Measurements from ENCODE around the gene OR5H2. TPM values are rescaled to one million over a fixed set of nuclear protein-coding genes. Genes with fewer than 3 reads are reported as not detected.

The OR5H2 gene
- total and polyA plus RNA-seq, 2 donors (not counting 1 experiment from before 2014, with no cell fraction given): not detected

DNA sequence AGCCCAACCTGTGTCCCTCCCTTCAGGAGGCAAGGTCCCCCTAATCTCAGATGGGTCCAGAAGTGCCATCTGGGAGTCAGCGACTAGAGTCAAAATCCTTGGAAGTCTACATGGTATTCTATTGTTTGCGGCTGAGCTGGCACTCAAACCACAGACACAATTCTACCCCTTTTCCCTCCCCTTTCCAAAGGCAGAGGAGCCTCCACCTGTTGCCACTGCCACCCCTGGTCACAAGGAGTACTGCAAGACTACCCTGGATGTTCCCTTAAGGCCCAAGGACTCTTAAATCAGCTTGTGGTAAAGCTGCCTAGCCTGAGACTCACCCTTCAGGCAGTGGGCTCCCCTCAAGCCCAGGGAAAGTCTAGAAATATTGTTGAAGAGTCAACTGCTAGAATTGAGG is 22.6 kb upstream of the OR5H2 start:
- peaks cover 0 to 6% (median 0%) of the 10 kb centered on the region in 3 donors for H3K9me3 ChIP-seq (ENCODE audit: control extremely low read depth in 1 of 3, control insufficient read depth in 2 of 3, insufficient read depth in 1 of 3, low read length in 2 of 3)
- intact Hi-C loops (cut with micrococcal nuclease): no loop called here

GRCh38 chr3:98262046-98262445 is 20.3 kb upstream of the OR5H2 start:
- Histone ChIP-seq H3K36me3 (replicated peaks in 1 of 2; ENCODE audit: control extremely low read depth in 1 of 2, control insufficient read depth in 1 of 2, extremely low read depth in 1 of 2, insufficient read depth in 2 of 2, low read length in 1 of 2) (no peaks in the 10 kb centered on the region), H3K4me2 (replicated peaks; ENCODE audit: low read depth, low read length, poor library complexity, severe bottlenecking) (no peak overlapping the region), H2AFZ (ENCODE audit: insufficient read depth, low read depth, low read length, poor library complexity, severe bottlenecking) (no peak overlapping the region), H3K4me1 (ENCODE audit: control insufficient read depth in 2 of 2, insufficient read depth in 2 of 2, low read length in 2 of 2) (no peaks in the 10 kb centered on the region), H3K27me3 (replicated peaks in 1 of 4; ENCODE audit: control extremely low read depth in 1 of 4, control insufficient read depth in 3 of 4, insufficient read depth in 4 of 4, low read length in 3 of 4) (no peaks in the 10 kb centered on the region), H3K4me3 (ENCODE audit: control extremely low read depth in 1 of 5, extremely low read depth in 1 of 5, insufficient read depth in 1 of 5, low read depth in 2 of 5, low read length in 4 of 5) (no peak overlapping the region), H3K9ac (ENCODE audit: low read length) (no peak overlapping the region), H3K79me2 (ENCODE audit: control insufficient read depth, insufficient read depth, low read length) (no peaks in the 10 kb centered on the region), H3K27ac (ENCODE audit: low read length in 2 of 2) (no peak overlapping the region), H4K20me1 (ENCODE audit: control insufficient read depth, insufficient read depth, low read length, poor library complexity, severe bottlenecking) (no peaks in the 10 kb centered on the region), H3K9me3 (ENCODE audit: control extremely low read depth in 1 of 3, control insufficient read depth in 2 of 3, insufficient read depth in 1 of 3, low read length in 2 of 3) (peaks cover 0 to 6% (median 0%) of the 10 kb centered on the region in 3 donors)
- CTCF ChIA-PET: no interaction called here
- DNase-seq (no peak), ATAC-seq (ENCODE audit: low read depth) (no peak)
- intact Hi-C loops (cut with micrococcal nuclease): no loop called here
- Mint-ChIP-seq H3K4me3 (no peak overlapping the region), H3K27ac (no peak overlapping the region), H3K4me1 (no peaks in the 10 kb centered on the region), H3K9me3 (ENCODE audit: insufficient read depth) (no peaks in the 10 kb centered on the region), H3K27me3 (no peaks in the 10 kb centered on the region)
- POLR2A ChIA-PET: no interaction called here
- WGBS (ENCODE audit: insufficient coverage): 86% methylated on average over 1 of the region's 2 CpGs
- TF ChIP-seq EZH2 (IDR thresholded peaks at IDR 0.05; ENCODE audit: borderline replicate concordance, insufficient read depth, low read depth, low read length, poor library complexity, severe bottlenecking) (no peak), CTCF (IDR thresholded peaks at IDR 0.05) (no peak)

More for the DNA sequence above, 22.6 kb upstream of the OR5H2 start:
- H3K27ac Mint-ChIP-seq: no peak overlapping the region
- ATAC-seq (ENCODE audit: low read depth) (no peak), DNase-seq (no peak)
- POLR2A ChIA-PET: no interaction called here
- no peak overlapping the region for H3K4me3 Mint-ChIP-seq
- Histone ChIP-seq H4K20me1 (ENCODE audit: control insufficient read depth, insufficient read depth, low read length, poor library complexity, severe bottlenecking) (no peaks in the 10 kb centered on the region), H3K4me1 (ENCODE audit: control insufficient read depth in 2 of 2, insufficient read depth in 2 of 2, low read length in 2 of 2) (no peaks in the 10 kb centered on the region), H3K4me3 (ENCODE audit: control extremely low read depth in 1 of 5, extremely low read depth in 1 of 5, insufficient read depth in 1 of 5, low read depth in 2 of 5, low read length in 4 of 5) (no peak overlapping the region), H3K27me3 (replicated peaks in 1 of 4; ENCODE audit: control extremely low read depth in 1 of 4, control insufficient read depth in 3 of 4, insufficient read depth in 4 of 4, low read length in 3 of 4) (no peaks in the 10 kb centered on the region), H3K27ac (ENCODE audit: low read length in 2 of 2) (no peak overlapping the region), H3K36me3 (replicated peaks in 1 of 2; ENCODE audit: control extremely low read depth in 1 of 2, control insufficient read depth in 1 of 2, extremely low read depth in 1 of 2, insufficient read depth in 2 of 2, low read length in 1 of 2) (no peaks in the 10 kb centered on the region), H3K79me2 (ENCODE audit: control insufficient read depth, insufficient read depth, low read length) (no peaks in the 10 kb centered on the region), H3K9ac (ENCODE audit: low read length) (no peak overlapping the region), H3K4me2 (replicated peaks; ENCODE audit: low read depth, low read length, poor library complexity, severe bottlenecking) (no peak overlapping the region), H2AFZ (ENCODE audit: insufficient read depth, low read depth, low read length, poor library complexity, severe bottlenecking) (no peak overlapping the region)
- 87% methylated on average over 2 of the region's 2 CpGs for WGBS (ENCODE audit: insufficient coverage)
- CTCF ChIA-PET: no interaction called here
- TF ChIP-seq EZH2 (IDR thresholded peaks at IDR 0.05; ENCODE audit: borderline replicate concordance, insufficient read depth, low read depth, low read length, poor library complexity, severe bottlenecking) (no peak), CTCF (IDR thresholded peaks at IDR 0.05) (no peak)
- no peaks in the 10 kb centered on the region for H3K4me1 Mint-ChIP-seq
- peaks cover 4% of the 10 kb centered on the region for H3K9me3 Mint-ChIP-seq (ENCODE audit: insufficient read depth)
- no peaks in the 10 kb centered on the region for H3K27me3 Mint-ChIP-seq
